Thymus (tissue), 11 donors: ENCODE results near the gene FSIP2. TPM values are rescaled to one million over a fixed set of nuclear protein-coding genes. Genes with fewer than 3 reads are reported as not detected.
"Not testable (repeated sequence)": the region's sequence is repeated elsewhere in the genome, so short reads cannot be mapped to it uniquely, and the experiment has no call there.

Experiments
- DNase-seq, 9 donors: peaks; one replicate each; pipeline ENCODE4 v3.0.0-alpha.2; 2013; ENCODE audit warnings: low spot score in 9 of 9, low read depth in 6 of 9, missing footprints in 1 of 9
- H3K27ac ChIP-seq, 2 donors: one replicate each; pipeline ENCODE4 v1.5.1; 2013; ENCODE audit warnings: control low read depth in 1 of 2, low read depth in 1 of 2, low read length in 1 of 2, mild to moderate bottlenecking in 1 of 2, moderate library complexity in 1 of 2
- H3K27me3 ChIP-seq, 2 donors: one replicate each; pipeline ENCODE4 v1.5.1; 2013; ENCODE audit warnings: low read length in 1 of 2; ENCODE audit not compliant: control insufficient read depth in 2 of 2, insufficient read depth in 1 of 2
- H3K36me3 ChIP-seq, 2 donors: one replicate each; pipeline ENCODE4 v1.5.1; 2013; ENCODE audit warnings: low read length in 1 of 2, mild to moderate bottlenecking in 1 of 2, moderate library complexity in 1 of 2; ENCODE audit not compliant: control insufficient read depth in 2 of 2, insufficient read depth in 2 of 2
- H3K4me1 ChIP-seq, 2 donors: one replicate each; pipeline ENCODE4 v1.5.1; 2013; ENCODE audit warnings: low read length in 2 of 2; ENCODE audit not compliant: control insufficient read depth in 2 of 2, insufficient read depth in 2 of 2
- H3K4me3 ChIP-seq, 2 donors: one replicate each; pipeline ENCODE4 v1.5.1; 2013; ENCODE audit warnings: low read length in 2 of 2, control low read depth in 1 of 2, mild to moderate bottlenecking in 1 of 2
- H3K9me3 ChIP-seq, 2 donors: one replicate each; pipeline ENCODE4 v1.5.1; 2013; ENCODE audit warnings: low read length in 1 of 2, mild to moderate bottlenecking in 1 of 2; ENCODE audit not compliant: control insufficient read depth in 2 of 2, insufficient read depth in 1 of 2
- WGBS: extraction: QIAGEN DNeasy Blood & Tissue Kit; methylation state at CpG from one replicate; pipeline ENCODE4 v1.1.7; 2013; 5-methylcytosine and 5-hydroxymethylcytosine counted together
- polyA plus RNA-seq: library from polyadenylated mRNA; stranded (reverse); fragments of 200-250 nt; gene quantifications from one replicate; pipeline ENCODE4 v1.2.3, GENCODE V29; 2013
- total RNA-seq: library from RNA; stranded (reverse); fragments of 120-200 nt; gene quantifications from one replicate; pipeline ENCODE4 v1.2.4, GENCODE V29; 2013
- donor health status: healthy.

Gene FSIP2
- total and polyA plus RNA-seq, 2 donors = 0.57 to 1.8 TPM

- no peaks in the 10 kb centered on the region for H3K36me3 ChIP-seq
- no peak for DNase-seq
- 76% methylated on average over 3 of the region's 3 CpGs for WGBS
These were observed 89.7 kb downstream of the FSIP2 start for GRCh38 chr2:185828326-185828725.

GRCh38 chr2:185833864-185834263, 95.3 kb downstream of the FSIP2 start:
- Histone ChIP-seq H3K4me1 (no peaks in the 10 kb centered on the region), H3K9me3 (peaks cover 0 to 4% of the 10 kb centered on the region in 2 donors), H3K27me3 (no peaks in the 10 kb centered on the region), H3K36me3 (no peaks in the 10 kb centered on the region), H3K27ac (no peak overlapping the region), H3K4me3 (no peak overlapping the region)
- DNase-seq = no peak
- WGBS = 90% methylated on average over 1 of the region's 1 CpG

More at GRCh38 chr2:185828326-185828725, 89.7 kb downstream of the FSIP2 start:
- no peak overlapping the region for H3K27ac ChIP-seq
- H3K27me3 ChIP-seq = no peaks in the 10 kb centered on the region
- H3K9me3 ChIP-seq = no peaks in the 10 kb centered on the region
- H3K4me1 ChIP-seq = no peaks in the 10 kb centered on the region
- no peak overlapping the region for H3K4me3 ChIP-seq

GRCh38 chr2:185835974-185836373, 97.4 kb downstream of the FSIP2 start:
- H3K4me3 ChIP-seq = no peak overlapping the region
- 95% methylated on average over 8 of the region's 8 CpGs for WGBS
- no peak overlapping the region for H3K27ac ChIP-seq
- H3K4me1 ChIP-seq = no peaks in the 10 kb centered on the region
- no peaks in the 10 kb centered on the region for H3K27me3 ChIP-seq
- peaks cover 0 to 4% of the 10 kb centered on the region in 2 donors for H3K9me3 ChIP-seq
- DNase-seq = no peak
- no peaks in the 10 kb centered on the region for H3K36me3 ChIP-seq

DNA sequence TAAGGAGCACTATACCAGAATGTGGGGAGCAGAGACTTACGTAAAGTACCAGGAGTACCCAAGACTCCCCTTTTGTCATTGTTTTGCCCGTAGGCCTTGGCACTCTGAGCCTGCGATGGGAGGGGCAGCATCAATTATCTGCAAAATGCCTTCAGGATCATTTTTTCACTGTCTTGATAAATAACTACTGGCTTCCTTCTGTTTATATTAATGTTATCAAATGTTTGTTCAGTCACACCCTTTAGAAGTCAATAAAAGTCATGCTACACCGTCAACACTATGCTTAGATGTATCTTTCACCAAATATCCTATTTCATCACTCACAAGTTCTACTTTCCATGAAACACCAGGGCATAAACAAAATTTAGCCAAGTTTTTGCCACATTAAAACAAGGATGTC, 116.3 kb downstream of the FSIP2 start:
- Histone ChIP-seq H3K4me1 (no peaks in the 10 kb centered on the region), H3K36me3 (no peaks in the 10 kb centered on the region), H3K9me3 (peaks cover 0 to 2% of the 10 kb centered on the region in 2 donors), H3K4me3 (no peak overlapping the region), H3K27me3 (no peaks in the 10 kb centered on the region), H3K27ac (no peak overlapping the region)
- WGBS = 95% methylated on average over 4 of the region's 4 CpGs
- DNase-seq = no peak

GRCh38 chr2:185857691-185858090, 119.1 kb downstream of the FSIP2 start:
- H3K36me3 ChIP-seq = no peaks in the 10 kb centered on the region
- H3K27ac ChIP-seq = no peak overlapping the region
- peaks cover 0 to 2% of the 10 kb centered on the region in 2 donors for H3K9me3 ChIP-seq
- H3K4me3 ChIP-seq = no peak overlapping the region
- no peaks in the 10 kb centered on the region for H3K4me1 ChIP-seq
- DNase-seq = no peak
- H3K27me3 ChIP-seq = no peaks in the 10 kb centered on the region

DNA sequence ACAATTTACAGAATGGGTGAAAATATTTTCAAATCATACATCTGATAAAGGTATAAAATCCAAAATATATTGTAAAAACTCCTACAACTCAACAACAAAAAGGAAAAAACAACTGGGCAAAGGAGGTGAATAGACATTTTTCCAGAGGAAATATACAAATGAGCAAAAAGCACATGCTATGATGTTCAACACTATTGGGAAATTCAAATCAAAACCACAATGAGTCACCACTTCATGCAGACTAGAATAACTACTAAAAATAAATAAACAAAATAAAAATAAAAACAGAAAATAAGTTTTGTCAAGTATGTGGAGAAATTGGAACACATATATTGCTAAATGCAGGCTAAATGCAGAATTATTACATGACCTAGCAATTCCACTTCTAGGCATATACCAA, 120.9 kb downstream of the FSIP2 start:
- no peak overlapping the region for H3K27ac ChIP-seq

GRCh38 chr2:185860321-185860720, 121.7 kb downstream of the FSIP2 start:
- Histone ChIP-seq H3K4me3 (no peak overlapping the region), H3K27me3 (no peaks in the 10 kb centered on the region), H3K36me3 (no peaks in the 10 kb centered on the region), H3K4me1 (no peaks in the 10 kb centered on the region), H3K27ac (no peak overlapping the region), H3K9me3 (no peaks in the 10 kb centered on the region)
- DNase-seq = no peak
- 90% methylated on average over 1 of the region's 1 CpG for WGBS

More for the DNA sequence above, 120.9 kb downstream of the FSIP2 start:
- Histone ChIP-seq H3K36me3 (no peaks in the 10 kb centered on the region), H3K27me3 (no peaks in the 10 kb centered on the region), H3K4me3 (no peak overlapping the region), H3K4me1 (no peaks in the 10 kb centered on the region), H3K9me3 (peaks cover 0 to 2% of the 10 kb centered on the region in 2 donors)
- no peak for DNase-seq

GRCh38 chr2:185862657-185863398, 124.2 kb downstream of the FSIP2 start:
- Histone ChIP-seq H3K27me3 (no peaks in the 10 kb centered on the region), H3K36me3 (no peaks in the 10 kb centered on the region), H3K27ac (no peak overlapping the region), H3K4me3 (no peak overlapping the region), H3K4me1 (no peaks in the 10 kb centered on the region), H3K9me3 (no peaks in the 10 kb centered on the region)
- no peak for DNase-seq
- WGBS = 93% methylated on average over 7 of the region's 7 CpGs

- H3K4me3 ChIP-seq, H3K27me3 ChIP-seq, H3K9me3 ChIP-seq, H3K36me3 ChIP-seq, H3K4me1 ChIP-seq, DNase-seq, H3K27ac ChIP-seq: not testable (repeated sequence)
- WGBS = 93% methylated on average over 30 of the region's 31 CpGs
These were observed 126.1 kb downstream of the FSIP2 start for GRCh38 chr2:185864468-185865260.
